SK-MEL-5 (cell line): ENCODE results near the gene ERFL. TPM values are rescaled to one million over a fixed set of nuclear protein-coding genes. Genes with fewer than 3 reads are reported as not detected.

Source experiments
- DNase-seq: peaks from one replicate; pipeline ENCODE4 v3.0.0-alpha.2; 2016; ENCODE audit warnings: low read depth, low spot score
- in situ Hi-C: cut with HindIII; loops from 2 replicates; pipeline ENCODE4 v1.10.0; 2016; ENCODE audit warnings: low sequenced_read_pairs, high pct_unique_total_duplicates, low pct_unique_long_range_greater_than_20kb
- total RNA-seq: library from RNA; depleted of rRNA; stranded (reverse); fragments of >200 nt; shearing (Covaris generic); gene quantifications from 2 replicates; pipeline ENCODE4 v1.2.3, GENCODE V29; 2014

The ERFL gene
- total RNA-seq, 1 experiment from 2014 or later: not detected

GRCh38 chr19:41908724-41909464 is 19.4 kb downstream of the ERFL start:
- in situ Hi-C loops: no loop called here
- DNase-seq: no peak

- no peak for DNase-seq
- in situ Hi-C loops: no loop called here
Measured at GRCh38 chr19:41907994-41908615, 20.1 kb downstream of the ERFL start.

GRCh38 chr19:41906916-41907680 is 21.2 kb downstream of the ERFL start:
- DNase-seq: no peak
- in situ Hi-C loops: no loop called here

- in situ Hi-C loops: no loop called here
Measured at GRCh38 chr19:41906271-41906670, 22.0 kb downstream of the ERFL start.

GRCh38 chr19:41905273-41906002 is 22.8 kb downstream of the ERFL start:
- no peak for DNase-seq
- in situ Hi-C loops: no loop called here

More at GRCh38 chr19:41906271-41906670, 22.0 kb downstream of the ERFL start:
- DNase-seq: no peak

GRCh38 chr19:41904118-41904870 is 24.0 kb downstream of the ERFL start:
- DNase-seq: no peak
- in situ Hi-C loops: no loop called here

GRCh38 chr19:41903193-41903953 is 24.9 kb downstream of the ERFL start:
- in situ Hi-C loops: no loop called here
- DNase-seq: no peak

GRCh38 chr19:41902594-41902993 is 25.7 kb downstream of the ERFL start:
- in situ Hi-C loops: no loop called here

GRCh38 chr19:41901707-41902360 is 26.4 kb downstream of the ERFL start:
- DNase-seq: no peak
- in situ Hi-C loops: no loop called here

More at GRCh38 chr19:41902594-41902993, 25.7 kb downstream of the ERFL start:
- DNase-seq: no peak

- in situ Hi-C loops: no loop called here
- no peak for DNase-seq
Measured at GRCh38 chr19:41898235-41898634, 30.0 kb downstream of the ERFL start.

GRCh38 chr19:41897820-41898219 is 30.4 kb downstream of the ERFL start:
- DNase-seq: no peak

GRCh38 chr19:41897181-41897580 is 31.1 kb downstream of the ERFL start:
- DNase-seq: no peak
- in situ Hi-C loops: no loop called here

More at GRCh38 chr19:41897820-41898219, 30.4 kb downstream of the ERFL start:
- in situ Hi-C loops: no loop called here

- in situ Hi-C loops: no loop called here
Measured at GRCh38 chr19:41896581-41896942, 31.7 kb downstream of the ERFL start.

GRCh38 chr19:41895745-41896580 is 32.3 kb downstream of the ERFL start:
- in situ Hi-C loops: no loop called here
- DNase-seq: no peak

More at GRCh38 chr19:41896581-41896942, 31.7 kb downstream of the ERFL start:
- DNase-seq: no peak

- no peak for DNase-seq
- in situ Hi-C loops: no loop called here
Measured at GRCh38 chr19:41894350-41894749, 33.9 kb downstream of the ERFL start.
